ENCODE results near the gene BUB3.

DNA sequence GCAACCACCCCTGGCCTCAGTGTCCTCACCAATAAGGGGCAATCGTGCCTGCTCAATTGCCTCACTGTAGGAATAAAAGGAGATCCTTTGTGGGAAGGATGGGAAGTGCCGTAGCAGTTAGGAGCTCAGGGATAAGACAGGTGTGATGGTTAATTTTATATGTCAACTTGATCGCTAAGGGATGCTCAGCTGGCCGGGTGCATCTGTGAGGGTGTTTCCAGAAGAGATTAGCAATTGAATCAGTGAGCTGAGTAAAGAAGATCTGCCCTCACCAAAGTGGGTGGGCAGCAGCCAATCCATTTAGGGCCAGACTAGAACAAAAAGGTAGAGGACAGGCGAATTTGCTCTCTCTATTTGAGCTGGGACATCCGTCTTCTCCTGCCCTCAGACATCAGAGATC is 46.3 kb downstream of the BUB3 start:
- TF ChIP-seq, protein P1, sequence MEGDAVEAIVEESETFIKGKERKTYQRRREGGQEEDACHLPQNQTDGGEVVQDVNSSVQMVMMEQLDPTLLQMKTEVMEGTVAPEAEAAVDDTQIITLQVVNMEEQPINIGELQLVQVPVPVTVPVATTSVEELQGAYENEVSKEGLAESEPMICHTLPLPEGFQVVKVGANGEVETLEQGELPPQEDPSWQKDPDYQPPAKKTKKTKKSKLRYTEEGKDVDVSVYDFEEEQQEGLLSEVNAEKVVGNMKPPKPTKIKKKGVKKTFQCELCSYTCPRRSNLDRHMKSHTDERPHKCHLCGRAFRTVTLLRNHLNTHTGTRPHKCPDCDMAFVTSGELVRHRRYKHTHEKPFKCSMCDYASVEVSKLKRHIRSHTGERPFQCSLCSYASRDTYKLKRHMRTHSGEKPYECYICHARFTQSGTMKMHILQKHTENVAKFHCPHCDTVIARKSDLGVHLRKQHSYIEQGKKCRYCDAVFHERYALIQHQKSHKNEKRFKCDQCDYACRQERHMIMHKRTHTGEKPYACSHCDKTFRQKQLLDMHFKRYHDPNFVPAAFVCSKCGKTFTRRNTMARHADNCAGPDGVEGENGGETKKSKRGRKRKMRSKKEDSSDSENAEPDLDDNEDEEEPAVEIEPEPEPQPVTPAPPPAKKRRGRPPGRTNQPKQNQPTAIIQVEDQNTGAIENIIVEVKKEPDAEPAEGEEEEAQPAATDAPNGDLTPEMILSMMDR (IDR thresholded peaks at IDR 0.05) = no peak
- TF ChIP-seq POLR2A (IDR thresholded peaks at IDR 0.05) = no peak

All from tibial nerve (tissue), 3 donors.